GM10248 (cell line): ENCODE measurements around the gene CCDC91.
"Not testable (repeated sequence)": the region's sequence is repeated elsewhere in the genome, so short reads cannot be mapped to it uniquely, and the experiment has no call there.

Source experiments
- CTCF ChIA-PET: fragments of 300-600 bp; sonication (Branson Sonifier 250); formaldehyde crosslinking; extraction: SDS; loops from one replicate; lab custom pipeline; 2021; ENCODE audit warnings: antibody characterized with exemption; lab: Yijun Ruan, JAX
- POLR2A ChIA-PET: fragments of 350-650 bp; sonication (Branson Sonifier 250); formaldehyde crosslinking; extraction: SDS; loops from one replicate; lab custom pipeline; 2020; ENCODE audit warnings: antibody characterized with exemption; lab: Yijun Ruan, JAX
- DNase-seq: peaks from one replicate; pipeline ENCODE4 v3.0.0; 2012; ENCODE audit errors: extremely low spot score
- CTCF ChIP-seq: IDR thresholded peaks from 2 replicates; pipeline ENCODE4 v1.5.1; 2012; ENCODE audit warnings: mild to moderate bottlenecking, low read depth; ENCODE audit errors: extremely low read depth, missing control alignments, control extremely low read depth

The CCDC91 gene

DNA sequence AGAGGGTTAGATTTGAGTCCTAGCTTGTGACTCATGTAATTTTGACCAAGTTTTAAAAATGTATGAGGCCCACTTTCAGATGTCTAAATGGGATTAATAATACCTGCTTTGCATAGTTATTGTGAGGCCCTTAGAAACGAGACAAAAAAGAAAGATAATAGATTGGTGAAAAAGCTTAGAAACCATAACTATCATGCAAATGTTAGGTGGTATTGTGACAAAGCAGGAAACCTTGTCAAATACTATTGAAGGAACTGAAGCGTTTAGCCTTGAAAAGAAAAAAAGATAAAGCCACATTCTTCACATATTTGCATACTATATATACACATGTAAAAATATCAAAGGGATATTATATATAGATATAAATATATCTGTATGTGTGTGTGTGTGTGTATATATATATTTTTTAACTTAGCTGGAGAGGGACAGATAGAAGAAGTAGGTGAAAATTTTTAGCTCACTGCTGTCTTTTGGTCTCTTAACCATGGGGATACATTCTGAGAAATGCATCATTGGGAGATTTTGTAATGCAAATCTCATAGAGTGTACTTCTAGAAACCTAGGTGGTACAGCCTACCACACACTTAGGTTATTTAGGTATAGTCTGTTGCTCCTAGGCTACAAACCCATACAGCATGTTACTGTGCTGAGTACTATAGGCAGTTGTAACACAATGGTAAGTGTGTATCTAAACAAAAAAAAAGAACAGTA lies 270.3 kb downstream of the CCDC91 start:
- POLR2A ChIA-PET, result no interaction called here
- CTCF ChIA-PET, result interaction anchor here (0.9 to 2.0 kb wide), 3 partner anchors 12 to 35 kb away, joined by 4 to 7 read pairs (median 5); no protein-coding TSS in a partner anchor
- DNase-seq, result no peak
- no peak for TF ChIP-seq CTCF

- POLR2A ChIA-PET, result no interaction called here
- TF ChIP-seq CTCF, result no peak
Measured at GRCh38 chr12:28463396-28463795, 273.1 kb downstream of the CCDC91 start.

GRCh38 chr12:28471762-28472161 lies 281.5 kb downstream of the CCDC91 start:
- POLR2A ChIA-PET, DNase-seq: not testable (repeated sequence)
- CTCF ChIA-PET, result interaction anchor here (1.3 to 2.2 kb wide), 3 partner anchors 12 to 16 kb away, joined by 3 to 7 read pairs (median 4); no protein-coding TSS in a partner anchor

More at GRCh38 chr12:28463396-28463795, 273.1 kb downstream of the CCDC91 start:
- no peak for DNase-seq
- CTCF ChIA-PET, result no interaction called here

DNA sequence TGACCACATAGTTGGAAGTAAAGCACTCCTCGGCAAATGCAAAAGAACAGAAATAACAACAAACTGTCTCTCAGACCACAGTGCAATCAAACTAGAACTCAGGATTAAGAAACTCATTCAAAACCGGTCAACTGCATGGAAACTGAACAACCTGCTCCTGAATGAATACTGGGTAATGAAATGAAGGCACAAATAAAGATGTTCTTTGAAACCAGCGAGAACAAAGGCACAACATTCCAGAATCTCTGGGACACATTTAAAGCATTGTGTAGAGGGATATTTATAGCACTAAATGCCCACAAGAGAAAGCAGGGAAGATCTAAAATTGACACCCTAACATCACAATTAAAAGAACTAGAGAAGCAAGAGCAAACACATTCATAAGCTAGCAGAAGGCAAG lies 285.9 kb downstream of the CCDC91 start:
- DNase-seq, POLR2A ChIA-PET: not testable (repeated sequence)
- CTCF ChIA-PET, result interaction anchor here (1.1 to 1.9 kb wide), 3 partner anchors 10 to 50 kb away, joined by 3 to 5 read pairs (median 4); no protein-coding TSS in a partner anchor

DNA sequence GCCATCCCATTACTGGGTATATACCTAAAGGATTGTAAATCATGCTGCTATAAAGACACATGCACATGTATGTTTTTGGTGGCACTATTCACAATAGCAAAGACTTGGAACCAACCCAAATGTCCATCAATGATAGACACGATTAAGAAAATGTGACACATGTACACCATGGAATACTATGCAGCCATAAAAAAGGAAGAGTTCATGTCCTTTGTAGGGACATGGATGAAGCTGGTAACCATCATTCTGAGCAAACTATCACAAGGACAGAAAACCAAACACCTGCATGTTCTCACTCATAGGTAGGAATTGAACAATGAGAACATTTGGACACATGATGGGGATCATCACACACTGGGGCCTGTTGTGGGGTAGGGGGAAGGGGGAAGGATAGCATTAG lies 288.8 kb downstream of the CCDC91 start:
- POLR2A ChIA-PET, DNase-seq: not testable (repeated sequence)
- CTCF ChIA-PET, result interaction anchor here (1.2 kb wide), 1 partner anchor 9 kb away, joined by 3 read pairs; no protein-coding TSS in a partner anchor

DNA sequence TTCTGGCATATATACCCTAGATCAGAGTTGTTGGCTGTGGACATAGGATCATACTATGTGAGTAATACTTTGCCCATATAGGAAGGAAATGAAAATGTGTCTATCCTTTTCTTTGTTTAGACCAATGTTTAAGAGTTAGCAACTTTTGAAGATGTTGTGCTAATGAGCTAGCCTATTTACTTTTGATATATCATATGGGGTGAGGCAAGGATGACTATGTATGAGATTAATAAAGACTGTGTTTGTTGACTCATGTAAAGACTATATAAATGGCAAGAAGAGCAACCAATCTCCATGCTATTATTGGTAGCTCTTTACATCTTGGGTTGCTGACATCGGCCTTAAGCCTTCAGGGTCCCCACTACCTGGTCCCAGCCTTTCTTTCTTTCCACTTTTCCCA lies 289.4 kb downstream of the CCDC91 start:
- POLR2A ChIA-PET, result no interaction called here
- CTCF ChIA-PET, result no interaction called here
- TF ChIP-seq CTCF, result no peak
- no peak for DNase-seq

GRCh38 chr12:28484156-28484555 lies 293.9 kb downstream of the CCDC91 start:
- TF ChIP-seq CTCF, result no peak
- DNase-seq, result no peak
- ChIA-PET POLR2A (no interaction called here), CTCF (interaction anchor here (1.0 to 1.1 kb wide), 2 partner anchors 12 to 35 kb away, joined by 3 to 4 read pairs; no protein-coding TSS in a partner anchor)

GRCh38 chr12:28486521-28486920 lies 296.3 kb downstream of the CCDC91 start:
- TF ChIP-seq CTCF, result no peak
- CTCF ChIA-PET, result interaction anchor here (1.4 kb wide), 1 partner anchor 10 kb away, joined by 5 read pairs; no protein-coding TSS in a partner anchor
- DNase-seq, result no peak
- POLR2A ChIA-PET, result no interaction called here
